GM12878 (cell line): ENCODE data around the gene MYMK. TPM values are rescaled to one million over a fixed set of nuclear protein-coding genes. Genes with fewer than 3 reads are reported as not detected.

Experiments used
- ATAC-seq: fragments of 200-7000 bp; cut with Tn5 transposase; 3 replicates; pipeline ENCODE4 v1.9.1; 2020; ENCODE audit warnings: mild to moderate bottlenecking, moderate library complexity
- BruUV-seq: library from RNA; stranded (reverse); fragments of 400-500 nt; replicated peaks from 2 replicates; lab custom pipeline; 2021; lab: Mats Ljungman, UMichigan
- CTCF ChIA-PET: fragments of 300-600 bp; sonication (Branson Sonifier 250); formaldehyde crosslinking; extraction: SDS; loops from one replicate; lab custom pipeline; 2021; ENCODE audit warnings: inconsistent platforms; lab: Yijun Ruan, JAX
- POLR2A ChIA-PET: fragments of 350-600 bp; formaldehyde crosslinking; extraction: SDS; loops from one replicate; lab custom pipeline; 2021; ENCODE audit warnings: inconsistent platforms; lab: Charles Lee
- RAD21 ChIA-PET: fragments of 300-600 bp; sonication (Branson Sonifier 250); formaldehyde crosslinking; loops from one replicate; lab custom pipeline; 2023; ENCODE audit warnings: antibody characterized with exemption; ENCODE audit not compliant: unreplicated experiment; lab: Charles Lee
- SMC1A ChIA-PET: fragments of 300-600 bp; sonication (Branson Sonifier 250); formaldehyde crosslinking; loops from one replicate; lab custom pipeline; 2023; ENCODE audit not compliant: unreplicated experiment, uncharacterized antibody; lab: Charles Lee
- DNase-seq: peaks from one replicate; pipeline ENCODE4 v3.0.0-alpha.2; 2011; ENCODE audit warnings: low read depth, low spot score
- FAIRE-seq: peaks from 3 replicates; lab custom pipeline; 2011; peaks lifted over from hg19 to GRCh38; lab: Jason Lieb, UNC
- H2AFZ ChIP-seq: 2 replicates; pipeline ENCODE4 v1.6.0; 2011; ENCODE audit warnings: low read depth, low read length, control low read depth; ENCODE audit not compliant: control insufficient read depth
- H3K27ac ChIP-seq: 2 replicates; pipeline ENCODE4 v1.5.1; 2011; ENCODE audit warnings: control low read depth; ENCODE audit not compliant: control insufficient read depth, insufficient read depth
- H3K27me3 ChIP-seq, 2 experiments: replicated peaks in 1 of 2; 2 replicates each; pipeline versions ENCODE4 v1.6.0 to v1.6.1; 2011; ENCODE audit warnings: low read length in 1 of 2; ENCODE audit not compliant: control insufficient read depth in 2 of 2, insufficient read depth in 2 of 2
- H3K36me3 ChIP-seq, 2 experiments: 2 replicates each; pipeline ENCODE4 v1.5.1; 2011; ENCODE audit warnings: low read length in 1 of 2; ENCODE audit not compliant: control insufficient read depth in 2 of 2, insufficient read depth in 2 of 2
- H3K4me1 ChIP-seq: 2 replicates; pipeline ENCODE4 v1.6.1; 2011; ENCODE audit warnings: mild to moderate bottlenecking, low read length, moderate library complexity, mixed read lengths; ENCODE audit not compliant: control insufficient read depth, insufficient read depth
- H3K4me2 ChIP-seq: 2 replicates; pipeline ENCODE4 v1.6.0; 2011; ENCODE audit warnings: control low read depth; ENCODE audit not compliant: control insufficient read depth, insufficient read depth
- H3K4me3 ChIP-seq: fragments of 200-600 bp; sonication (generic); 2 replicates; pipeline ENCODE4 v1.5.1; 2016
- H3K79me2 ChIP-seq: 2 replicates; pipeline ENCODE4 v1.6.0; 2011; ENCODE audit warnings: low read length; ENCODE audit not compliant: control insufficient read depth, insufficient read depth
- H3K9ac ChIP-seq: 2 replicates; pipeline ENCODE4 v1.8.0; 2011; ENCODE audit warnings: low read length, control low read depth, mixed read lengths; ENCODE audit not compliant: control insufficient read depth, insufficient read depth
- H3K9me3 ChIP-seq: replicated peaks from 3 replicates; pipeline ENCODE4 v1.5.1; 2011; ENCODE audit warnings: mild to moderate bottlenecking, low read length; ENCODE audit not compliant: control insufficient read depth, insufficient read depth
- H4K20me1 ChIP-seq: 2 replicates; pipeline ENCODE4 v1.6.0; 2011; ENCODE audit not compliant: control insufficient read depth, insufficient read depth
- CBX3 ChIP-seq: fragments of 200-600 bp; sonication (generic); IDR thresholded peaks from 2 replicates; pipeline ENCODE4 v1.6.1; 2016; ENCODE audit warnings: low read depth, borderline replicate concordance
- CHD4 ChIP-seq: fragments of 200-600 bp; sonication (generic); IDR thresholded peaks from 2 replicates; pipeline ENCODE4 v1.6.1; 2016; ENCODE audit warnings: mild to moderate bottlenecking
- EP300 ChIP-seq, 2 experiments: fragments of 150-350 bp in 1 of 2; IDR thresholded peaks; 2 replicates each; pipeline ENCODE4 v1.6.1; 2011 to 2012; ENCODE audit warnings: low read depth in 2 of 2, low read length in 2 of 2, borderline replicate concordance in 1 of 2, improper control_type of control experiment in 1 of 2, inconsistent platforms in 1 of 2; ENCODE audit not compliant: control insufficient read depth in 1 of 2
- KAT2A ChIP-seq: conservative IDR thresholded peaks from 2 replicates; pipeline ENCODE4 v1.6.1; 2011; ENCODE audit warnings: low read depth, low read length; ENCODE audit not compliant: control insufficient read depth
- KDM1A ChIP-seq: fragments of 200-600 bp; sonication (generic); IDR thresholded peaks from 2 replicates; pipeline ENCODE4 v1.6.1; 2016; ENCODE audit warnings: borderline replicate concordance
- NBN ChIP-seq: fragments of 450-650 bp; IDR thresholded peaks from 2 replicates; pipeline ENCODE4 v1.6.1; 2016
- PAX8 ChIP-seq: fragments of 450-650 bp; IDR thresholded peaks from 2 replicates; pipeline ENCODE4 v1.6.1; 2017; ENCODE audit warnings: mild to moderate bottlenecking, moderate library complexity
- POLR2AphosphoS5 ChIP-seq: IDR thresholded peaks from 2 replicates; pipeline ENCODE4 v1.6.1; 2011; ENCODE audit warnings: mild to moderate bottlenecking, low read length, inconsistent platforms
- RB1 ChIP-seq: fragments of 450-650 bp; formaldehyde crosslinking; IDR thresholded peaks from 2 replicates; pipeline ENCODE4 v1.6.1; 2017; ENCODE audit warnings: mild to moderate bottlenecking, borderline replicate concordance
- SMC3 ChIP-seq: IDR thresholded peaks from 2 replicates; pipeline ENCODE4 v1.6.1; 2011; ENCODE audit warnings: low read length, improper control_type of control experiment, borderline replicate concordance
- SREBF1 ChIP-seq: IDR thresholded peaks from 2 replicates; pipeline ENCODE4 v1.6.1; 2012; ENCODE audit warnings: mild to moderate bottlenecking, low read length
- ZNF207 ChIP-seq: fragments of 450-650 bp; IDR thresholded peaks from 2 replicates; pipeline ENCODE4 v1.6.1; 2014; ENCODE audit warnings: antibody characterized with exemption, mild to moderate bottlenecking, borderline replicate concordance
- ZNF24 ChIP-seq: fragments of 450-650 bp; IDR thresholded peaks from 2 replicates; pipeline ENCODE4 v1.6.1; 2017; ENCODE audit warnings: antibody characterized with exemption, mild to moderate bottlenecking
- WGBS: methylation state at CpG from one replicate; pipeline ENCODE4 v1.1.6; 2016; ENCODE audit warnings: low lambda C conversion rate; ENCODE audit not compliant: insufficient replicate concordance, insufficient coverage; ENCODE audit errors: missing lambda C conversion rate; 5-methylcytosine and 5-hydroxymethylcytosine counted together
- in situ Hi-C: fragments of 300-500 bp; cut with MboI; formaldehyde crosslinking; loops from 9 replicates; pipeline ENCODE4 v1.14.3; 2018; ENCODE audit warnings: mixed read lengths
- intact Hi-C: fragments of 100-400 bp; cut with micrococcal nuclease; formaldehyde crosslinking; loops from one replicate; pipeline ENCODE4 v1.14.2; 2022; ENCODE audit not compliant: unreplicated experiment
- polyA plus RNA-seq, 11 experiments: library from polyadenylated mRNA; depleted of rRNA in 4 of 11; unstranded in 6 of 11; stranded (reverse) in 5 of 11; fragments of >200 nt; fragmentation: Nextera tagmentation in 4 of 11; fragmentation: Illumina TruSeq in 1 of 11; extraction: Ambion mirVana in 4 of 11; extraction: Trizol in 1 of 11; gene quantifications; 1 replicate in 1 of 11; 2 replicates in 10 of 11; pipeline versions ENCODE4 v1.2.1 to v1.2.3, GENCODE V29; 2011 to 2016; ENCODE audit warnings: inconsistent platforms in 2 of 11, missing spikeins in 2 of 11, low read depth in 1 of 11
- total RNA-seq, 4 experiments: library from RNA; depleted of rRNA in 3 of 4; stranded (reverse); fragments of >200 nt in 3 of 4; fragmentation: Illumina TruSeq in 1 of 4; extraction: Trizol in 1 of 4; gene quantifications; 2 replicates each; pipeline versions ENCODE4 v1.2.1 to v1.2.3, GENCODE V29; 2013 to 2021
- TF ChIP-seq, protein P1 (sequence below): fragments of 450-650 bp; IDR thresholded peaks from 2 replicates; pipeline ENCODE4 v1.6.1; 2016; ENCODE audit warnings: mild to moderate bottlenecking
- TF ChIP-seq, protein P2 (sequence below): fragments of 450-650 bp; IDR thresholded peaks from 2 replicates; pipeline ENCODE4 v1.6.1; 2018; ENCODE audit warnings: borderline replicate concordance, mild to moderate bottlenecking; ENCODE audit not compliant: partially characterized antibody

The MYMK gene
- total and polyA plus RNA-seq, 10 of the 15 experiments (the other 5 are each of a cell fraction or from before 2014, with no cell fraction given), result not detected

DNA sequence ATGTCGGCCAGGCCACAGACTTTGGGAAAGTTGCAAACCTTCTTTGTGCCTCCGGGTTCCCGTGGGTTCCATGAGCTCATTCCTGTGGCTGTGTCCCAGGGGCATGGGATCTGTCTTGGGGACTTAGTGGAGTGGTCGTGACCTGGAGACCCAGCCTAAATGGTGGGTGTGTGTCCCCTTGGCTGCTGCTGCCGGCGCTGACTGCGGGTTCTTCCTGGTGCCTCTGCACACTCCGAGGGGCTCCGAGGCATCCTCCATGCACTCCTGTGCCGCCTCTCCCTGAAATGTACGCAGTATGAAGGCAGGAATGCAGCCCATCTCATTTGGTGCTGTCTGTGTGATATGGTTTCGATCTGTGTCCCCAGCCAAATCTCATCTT, 24.9 kb downstream of the MYMK start:
- Histone ChIP-seq H3K4me2 (no peak overlapping the region), H3K27ac (no peak overlapping the region), H3K4me1 (no peaks in the 10 kb centered on the region), H3K27me3 (peaks cover 0 to 3% of the 10 kb centered on the region in 2 experiments; a peak in 2 of 4 replicates), H3K9ac (no peak overlapping the region), H4K20me1 (no peaks in the 10 kb centered on the region), H2AFZ (no peak overlapping the region), H3K4me3 (no peak overlapping the region), H3K9me3 (peaks cover 7% of the 10 kb centered on the region; the same call in 2 of the 3 replicates), H3K79me2 (no peaks in the 10 kb centered on the region), H3K36me3 (no peaks in the 10 kb centered on the region)
- ChIA-PET CTCF (no interaction called here), RAD21 (interaction anchor here (0.7 kb wide), 1 partner anchor 12 kb away, joined by 3 read pairs; no protein-coding TSS in a partner anchor), SMC1A (no interaction called here), POLR2A (no interaction called here)
- intact Hi-C loops, result no loop called here
- TF ChIP-seq CBX3 (no peak), CHD4 (no peak), POLR2AphosphoS5 (no peak), PAX8 (no peak), NBN (no peak)
- TF ChIP-seq, protein P1, sequence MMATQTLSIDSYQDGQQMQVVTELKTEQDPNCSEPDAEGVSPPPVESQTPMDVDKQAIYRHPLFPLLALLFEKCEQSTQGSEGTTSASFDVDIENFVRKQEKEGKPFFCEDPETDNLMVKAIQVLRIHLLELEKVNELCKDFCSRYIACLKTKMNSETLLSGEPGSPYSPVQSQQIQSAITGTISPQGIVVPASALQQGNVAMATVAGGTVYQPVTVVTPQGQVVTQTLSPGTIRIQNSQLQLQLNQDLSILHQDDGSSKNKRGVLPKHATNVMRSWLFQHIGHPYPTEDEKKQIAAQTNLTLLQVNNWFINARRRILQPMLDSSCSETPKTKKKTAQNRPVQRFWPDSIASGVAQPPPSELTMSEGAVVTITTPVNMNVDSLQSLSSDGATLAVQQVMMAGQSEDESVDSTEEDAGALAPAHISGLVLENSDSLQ, result no peak
- in situ Hi-C loops, result no loop called here
- ATAC-seq (no peak), DNase-seq (no peak), FAIRE-seq (no peak)
- 27% methylated on average over 12 of the region's 12 CpGs for WGBS
- BruUV-seq, result no TSS peak

- H3K27ac ChIP-seq, result no peak overlapping the region
- no peak overlapping the region for H3K4me3 ChIP-seq
- peaks cover 7% of the 10 kb centered on the region; the same call in 2 of the 3 replicates for H3K9me3 ChIP-seq
- RAD21 ChIA-PET, result interaction anchor here (0.7 kb wide), 1 partner anchor 12 kb away, joined by 3 read pairs; no protein-coding TSS in a partner anchor
- SMC1A ChIA-PET, result no interaction called here
- no TSS peak for BruUV-seq
- H3K79me2 ChIP-seq, result no peaks in the 10 kb centered on the region
- CTCF ChIA-PET, result no interaction called here
- H4K20me1 ChIP-seq, result no peaks in the 10 kb centered on the region
- POLR2A ChIA-PET, result no interaction called here
- intact Hi-C loops, result no loop called here
- H3K4me2 ChIP-seq, result no peak overlapping the region
- H2AFZ ChIP-seq, result no peak overlapping the region
- in situ Hi-C loops, result no loop called here
- H3K9ac ChIP-seq, result no peak overlapping the region
- FAIRE-seq (no peak), DNase-seq (no peak), ATAC-seq (no peak)
- no peaks in the 10 kb centered on the region for H3K36me3 ChIP-seq
- no peaks in the 10 kb centered on the region for H3K4me1 ChIP-seq
- WGBS, result 49% methylated on average over 19 of the region's 19 CpGs
- peaks cover 0 to 3% of the 10 kb centered on the region in 2 experiments; a peak in 2 of 4 replicates for H3K27me3 ChIP-seq
- TF ChIP-seq NBN, result no peak
- no peak for TF ChIP-seq ZNF207
- no peak for TF ChIP-seq SREBF1
- TF ChIP-seq EP300 (IDR thresholded peaks at IDR 0.05; ENCODE audit: borderline replicate concordance in 1 of 2, control insufficient read depth in 1 of 2, low read depth in 2 of 2, low read length in 2 of 2), result no peak
- no peak for TF ChIP-seq SMC3
- TF ChIP-seq RB1, result no peak
- no peak for TF ChIP-seq KDM1A
- TF ChIP-seq, protein P2, sequence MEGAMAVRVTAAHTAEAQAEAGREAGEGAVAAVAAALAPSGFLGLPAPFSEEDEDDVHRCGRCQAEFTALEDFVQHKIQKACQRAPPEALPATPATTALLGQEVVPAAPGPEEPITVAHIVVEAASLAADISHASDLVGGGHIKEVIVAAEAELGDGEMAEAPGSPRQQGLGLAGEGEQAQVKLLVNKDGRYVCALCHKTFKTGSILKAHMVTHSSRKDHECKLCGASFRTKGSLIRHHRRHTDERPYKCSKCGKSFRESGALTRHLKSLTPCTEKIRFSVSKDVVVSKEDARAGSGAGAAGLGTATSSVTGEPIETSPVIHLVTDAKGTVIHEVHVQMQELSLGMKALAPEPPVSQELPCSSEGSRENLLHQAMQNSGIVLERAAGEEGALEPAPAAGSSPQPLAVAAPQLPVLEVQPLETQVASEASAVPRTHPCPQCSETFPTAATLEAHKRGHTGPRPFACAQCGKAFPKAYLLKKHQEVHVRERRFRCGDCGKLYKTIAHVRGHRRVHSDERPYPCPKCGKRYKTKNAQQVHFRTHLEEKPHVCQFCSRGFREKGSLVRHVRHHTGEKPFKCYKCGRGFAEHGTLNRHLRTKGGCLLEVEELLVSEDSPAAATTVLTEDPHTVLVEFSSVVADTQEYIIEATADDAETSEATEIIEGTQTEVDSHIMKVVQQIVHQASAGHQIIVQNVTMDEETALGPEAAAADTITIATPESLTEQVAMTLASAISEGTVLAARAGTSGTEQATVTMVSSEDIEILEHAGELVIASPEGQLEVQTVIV, result no peak
- TF ChIP-seq ZNF24, result no peak
- no peak for TF ChIP-seq KAT2A
Observed at GRCh38 chr9:133499132-133499891, 25.4 kb downstream of the MYMK start.
